K562 (cell line): Measurements from ENCODE around the gene ANXA1. TPM values are rescaled to one million over a fixed set of nuclear protein-coding genes. Genes with fewer than 3 reads are reported as not detected.
A peak's percentile ranks its signal among the peaks of the same experiment; 100 is the strongest.

ENCODE experiments used
- AFF1 ChIP-seq, 2 experiments: fragments of 450-650 bp; IDR thresholded peaks; 2 replicates each; pipeline ENCODE4 v1.6.1; 2018; ENCODE audit warnings: mild to moderate bottlenecking in 2 of 2, low read depth in 1 of 2; ENCODE audit not compliant: partially characterized antibody in 2 of 2
- ARID1B ChIP-seq: fragments of 450-650 bp; IDR thresholded peaks from 2 replicates; pipeline ENCODE4 v1.6.1; 2016; ENCODE audit warnings: antibody characterized with exemption, mild to moderate bottlenecking, inconsistent platforms
- ELF2 ChIP-seq: fragments of 250-450 bp; sonication (Bioruptor Pico); IDR thresholded peaks from 2 replicates; pipeline ENCODE4 v1.5.0; 2021; ENCODE audit warnings: mild to moderate bottlenecking
- FOXK2 ChIP-seq, 2 experiments: fragments of 450-650 bp; IDR thresholded peaks in 1 of 2; conservative IDR thresholded peaks in 1 of 2; 2 replicates each; pipeline ENCODE4 v1.6.1; 2016; ENCODE audit warnings: low read depth in 2 of 2, mild to moderate bottlenecking in 1 of 2
- GTF2A2 ChIP-seq: IDR thresholded peaks from 2 replicates; pipeline ENCODE4 v1.6.1; 2016; ENCODE audit warnings: mild to moderate bottlenecking, missing genetic modification characterization, missing compliant biosample characterization
- KDM1A ChIP-seq, 2 experiments: fragments of 450-650 bp; IDR thresholded peaks; 2 replicates each; pipeline ENCODE4 v1.6.1; 2016; ENCODE audit warnings: mild to moderate bottlenecking in 2 of 2
- MAFF ChIP-seq: IDR thresholded peaks from 2 replicates; pipeline ENCODE4 v1.6.1; 2012; ENCODE audit warnings: low read length, improper control_type of control experiment
- MAFG ChIP-seq: fragments of 450-650 bp; conservative IDR thresholded peaks from 2 replicates; pipeline ENCODE4 v1.6.1; 2016; ENCODE audit warnings: missing genetic modification characterization, missing compliant biosample characterization
- MAFK ChIP-seq: IDR thresholded peaks from 2 replicates; pipeline ENCODE4 v1.6.1; 2011; ENCODE audit warnings: low read length, improper control_type of control experiment
- NFIX ChIP-seq: fragments of 250-450 bp; sonication (Bioruptor Pico); IDR thresholded peaks from 2 replicates; pipeline ENCODE4 v1.4.0; 2020; ENCODE audit warnings: low read depth, mild to moderate bottlenecking, moderate library complexity
- NUFIP1 ChIP-seq: fragments of 450-650 bp; IDR thresholded peaks from 2 replicates; pipeline ENCODE4 v1.6.1; 2018; ENCODE audit not compliant: partially characterized antibody
- PHB2 ChIP-seq: fragments of 450-650 bp; IDR thresholded peaks from 2 replicates; pipeline ENCODE4 v1.6.1; 2017; ENCODE audit warnings: low read depth
- RNF2 ChIP-seq: sonication (generic); IDR thresholded peaks from 2 replicates; pipeline ENCODE4 v1.6.1; 2016
- SMARCC2 ChIP-seq: fragments of 450-650 bp; IDR thresholded peaks from 2 replicates; pipeline ENCODE4 v1.6.1; 2017; ENCODE audit warnings: antibody characterized with exemption, moderate library complexity, mild to moderate bottlenecking, low read depth
- TEAD4 ChIP-seq, 2 experiments: sonication (generic) in 1 of 2; formaldehyde crosslinking in 1 of 2; IDR thresholded peaks; 2 replicates each; pipeline versions ENCODE4 v1.6.1 to v1.8.0; 2012 to 2022; ENCODE audit warnings: borderline replicate concordance in 1 of 2, inconsistent platforms in 1 of 2, low read length in 1 of 2, mild to moderate bottlenecking in 1 of 2, missing genetic modification reagents in 1 of 2
- U2AF1 ChIP-seq: fragments of 200-400 bp; formaldehyde crosslinking; optimal IDR thresholded peaks from 2 replicates; pipeline ENCODE3; 2017; ENCODE audit warnings: mild to moderate bottlenecking, low read depth, low read length, moderate library complexity
- YY1 ChIP-seq, 3 experiments: IDR thresholded peaks; 2 replicates each; pipeline ENCODE4 v1.6.1; 2011; ENCODE audit warnings: low read length in 2 of 3, mild to moderate bottlenecking in 2 of 3, moderate library complexity in 2 of 3, borderline replicate concordance in 1 of 3, control low read depth in 1 of 3, low read depth in 1 of 3; ENCODE audit not compliant: insufficient read depth in 3 of 3, insufficient replicate concordance in 2 of 3, control insufficient read depth in 1 of 3, insufficient read length in 1 of 3; ENCODE audit errors: extremely low read depth in 1 of 3
- ZBTB1 ChIP-seq: sonication (generic); formaldehyde crosslinking; IDR thresholded peaks from 2 replicates; pipeline ENCODE4 v1.8.1; 2023; ENCODE audit warnings: missing genetic modification reagents, low read depth, mild to moderate bottlenecking, borderline replicate concordance
- ZBTB49 ChIP-seq: sonication (generic); formaldehyde crosslinking; IDR thresholded peaks from 2 replicates; pipeline ENCODE4 v1.8.0; 2022; ENCODE audit warnings: missing genetic modification reagents, mild to moderate bottlenecking, borderline replicate concordance
- ZC3H4 ChIP-seq: sonication (generic); formaldehyde crosslinking; IDR thresholded peaks from 2 replicates; pipeline ENCODE4 v1.9.0; 2021; ENCODE audit warnings: missing genetic modification reagents, borderline replicate concordance
- ZNF3 ChIP-seq: fragments of 250-450 bp; sonication (Bioruptor Pico); IDR thresholded peaks from 2 replicates; pipeline ENCODE4 v1.5.0; 2021; ENCODE audit warnings: mild to moderate bottlenecking, moderate library complexity
- ZNF589 ChIP-seq: fragments of 200-800 bp; sonication (Bioruptor generic); IDR thresholded peaks from 2 replicates; pipeline ENCODE4 v1.6.1; 2016; ENCODE audit warnings: low read depth, missing genetic modification characterization, missing compliant biosample characterization
- polyA plus RNA-seq, 8 experiments: library from polyadenylated mRNA; depleted of rRNA in 4 of 8; stranded (reverse) in 5 of 8; unstranded in 3 of 8; fragments of >200 nt; fragmentation: Nextera tagmentation in 2 of 8; fragmentation: Illumina TruSeq in 1 of 8; extraction: Ambion mirVana in 2 of 8; extraction: Trizol in 1 of 8; gene quantifications; 2 replicates each; pipeline versions ENCODE4 v1.2.1 to v1.2.3, GENCODE V29; 2011 to 2014; ENCODE audit warnings: inconsistent platforms in 1 of 8, missing spikeins in 1 of 8
- total RNA-seq, 7 experiments: library from RNA; depleted of rRNA in 6 of 7; stranded (reverse); fragments of >200 nt in 6 of 7; fragmentation: Illumina TruSeq in 2 of 7; extraction: Trizol in 2 of 7; gene quantifications; 2 replicates each; pipeline versions ENCODE4 v1.2.1 to v1.2.3, GENCODE V29; 2011 to 2021; ENCODE audit warnings: low replicate concordance in 1 of 7

ANXA1 gene
- total and polyA plus RNA-seq, 9 of the 15 experiments (the other 6 are each of a cell fraction or from before 2014, with no cell fraction given) = 406 to 1,298 (median 620) TPM

- TF ChIP-seq KDM1A (IDR thresholded peaks at IDR 0.05) (0 out of 4 replicates have a peak, but pooled peaks of 1 of the 2 experiments have one; percentile 10), FOXK2 (conservative IDR thresholded peaks at IDR 0.05 in 1 of 2, IDR thresholded peaks at IDR 0.05 in 1 of 2; ENCODE audit: low read depth in 2 of 2) (peak; percentile 31 to 40; a peak in 1 of 4 replicates), NUFIP1 (no peak), GTF2A2 (tag) (no peak), YY1 (IDR thresholded peaks at IDR 0.05; ENCODE audit: borderline replicate concordance in 1 of 3, control insufficient read depth in 1 of 3, extremely low read depth in 1 of 3, insufficient read depth in 3 of 3, insufficient read length in 1 of 3, insufficient replicate concordance in 2 of 3, low read depth in 1 of 3, low read length in 2 of 3) (no peak), MAFF (peak; percentile 41; the same call in 1 of the 2 replicates), ZC3H4 (CRISPR knock-in tag) (no peak), SMARCC2 (peak; percentile 90), ZNF3 (no peak), NFIX (CRISPR knock-in tag) (no peak), AFF1 (IDR thresholded peaks at IDR 0.05; ENCODE audit: low read depth in 1 of 2, partially characterized antibody in 2 of 2) (peak; percentile 49 to 55), PHB2 (no peak), MAFK (peak; percentile 27; the same call in 1 of the 2 replicates), ZBTB49 (CRISPR knock-in tag) (no peak), MAFG (tag) (peak; percentile 77), ZNF589 (no peak), U2AF1 (no peak), ZBTB1 (no peak), RNF2 (no peak), ARID1B (peak; percentile 88), TEAD4 (IDR thresholded peaks at IDR 0.05; ENCODE audit: low read length) (peak; percentile 66), TEAD4 (CRISPR knock-in tag; IDR thresholded peaks at IDR 0.05; ENCODE audit: borderline replicate concordance) (no peak), ELF2 (no peak)
Observed at GRCh38 chr9:73149371-73150067, 2.1 kb upstream of the ANXA1 start (continued).
